K562 (cell line): ENCODE results near the gene OR1N2. TPM values are rescaled to one million over a fixed set of nuclear protein-coding genes. Genes with fewer than 3 reads are reported as not detected.

Experiments
- C11orf30 ChIP-seq: fragments of 450-650 bp; IDR thresholded peaks from 2 replicates; pipeline ENCODE4 v1.6.1; 2016; ENCODE audit warnings: low read depth, mild to moderate bottlenecking
- CTBP1 ChIP-seq: fragments of 450-650 bp; IDR thresholded peaks from 2 replicates; pipeline ENCODE4 v1.6.1; 2016; ENCODE audit warnings: borderline replicate concordance
- DPF2 ChIP-seq: fragments of 450-650 bp; IDR thresholded peaks from 2 replicates; pipeline ENCODE4 v1.6.1; 2016
- EP300 ChIP-seq: IDR thresholded peaks from 2 replicates; pipeline ENCODE4 v1.6.1; 2012; ENCODE audit warnings: low read length, improper control_type of control experiment
- EP400 ChIP-seq: fragments of 450-650 bp; IDR thresholded peaks from 2 replicates; pipeline ENCODE4 v1.6.1; 2017; ENCODE audit warnings: antibody characterized with exemption, mild to moderate bottlenecking, moderate library complexity
- HOXB6 ChIP-seq: fragments of 250-450 bp; sonication (Bioruptor Pico); IDR thresholded peaks from 2 replicates; pipeline ENCODE4 v1.5.1; 2022; ENCODE audit warnings: mild to moderate bottlenecking, borderline replicate concordance
- MBD2 ChIP-seq: sonication (generic); IDR thresholded peaks from 2 replicates; pipeline ENCODE4 v1.6.1; 2016; ENCODE audit warnings: low read depth, borderline replicate concordance
- MXI1 ChIP-seq: IDR thresholded peaks from 2 replicates; pipeline ENCODE4 v1.6.1; 2011; ENCODE audit warnings: low read depth, mild to moderate bottlenecking, improper control_type of control experiment, low read length
- POLR2AphosphoS2 ChIP-seq: IDR thresholded peaks from 2 replicates; pipeline ENCODE4 v1.6.1; 2012; ENCODE audit warnings: low read length, improper control_type of control experiment
- TOE1 ChIP-seq, 2 experiments: fragments of 450-650 bp in 1 of 2; sonication (generic) in 1 of 2; formaldehyde crosslinking in 1 of 2; IDR thresholded peaks; 2 replicates each; pipeline versions ENCODE4 v1.7.1 to v1.8.0; 2016 to 2022; ENCODE audit warnings: borderline replicate concordance in 2 of 2, mild to moderate bottlenecking in 2 of 2, antibody characterized with exemption in 1 of 2, inconsistent platforms in 1 of 2, low read depth in 1 of 2, missing genetic modification reagents in 1 of 2, moderate library complexity in 1 of 2
- polyA plus RNA-seq, 8 experiments: library from polyadenylated mRNA; depleted of rRNA in 4 of 8; stranded (reverse) in 5 of 8; unstranded in 3 of 8; fragments of >200 nt; fragmentation: Nextera tagmentation in 2 of 8; fragmentation: Illumina TruSeq in 1 of 8; extraction: Ambion mirVana in 2 of 8; extraction: Trizol in 1 of 8; gene quantifications; 2 replicates each; pipeline versions ENCODE4 v1.2.1 to v1.2.3, GENCODE V29; 2011 to 2014; ENCODE audit warnings: inconsistent platforms in 1 of 8, missing spikeins in 1 of 8
- total RNA-seq, 7 experiments: library from RNA; depleted of rRNA in 6 of 7; stranded (reverse); fragments of >200 nt in 6 of 7; fragmentation: Illumina TruSeq in 2 of 7; extraction: Trizol in 2 of 7; gene quantifications; 2 replicates each; pipeline versions ENCODE4 v1.2.1 to v1.2.3, GENCODE V29; 2011 to 2021; ENCODE audit warnings: low replicate concordance in 1 of 7
- TF ChIP-seq, protein P1 (sequence below): sonication (generic); formaldehyde crosslinking; IDR thresholded peaks from 2 replicates; pipeline ENCODE4 v1.8.0; 2023; ENCODE audit warnings: mild to moderate bottlenecking, missing genetic modification reagents
- TF ChIP-seq, protein P2 (sequence below): fragments of 450-650 bp; IDR thresholded peaks from 2 replicates; pipeline ENCODE4 v1.6.1; 2016; ENCODE audit warnings: mild to moderate bottlenecking, moderate library complexity
- TF ChIP-seq, protein P3 (sequence below): sonication (generic); formaldehyde crosslinking; IDR thresholded peaks from 2 replicates; pipeline ENCODE4 v1.8.0; 2022; ENCODE audit warnings: mild to moderate bottlenecking, missing genetic modification reagents

The OR1N2 gene
- total and polyA plus RNA-seq, 9 of the 15 experiments (the other 6 are each of a cell fraction or from before 2014, with no cell fraction given) = not detected

DNA sequence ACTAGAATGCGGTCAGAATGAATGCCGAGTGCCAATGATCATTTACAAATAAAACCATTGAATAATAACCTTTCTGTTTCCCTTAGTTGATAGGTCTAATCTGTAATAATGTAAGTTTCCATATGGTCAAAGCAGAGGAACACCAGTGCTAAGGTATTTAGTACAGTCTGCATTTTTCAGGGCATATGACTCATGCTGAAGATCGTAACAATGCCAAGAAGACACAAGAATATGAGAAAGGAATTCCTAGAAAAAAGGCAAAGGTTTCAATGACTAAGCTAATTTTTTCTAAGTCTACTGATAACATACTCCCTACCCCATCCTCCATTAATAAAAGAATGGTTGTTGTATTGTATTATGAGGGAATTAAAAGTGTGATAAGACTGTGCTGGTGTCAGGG lies 27.4 kb downstream of the OR1N2 start (continued):
- TF ChIP-seq, protein P1, sequence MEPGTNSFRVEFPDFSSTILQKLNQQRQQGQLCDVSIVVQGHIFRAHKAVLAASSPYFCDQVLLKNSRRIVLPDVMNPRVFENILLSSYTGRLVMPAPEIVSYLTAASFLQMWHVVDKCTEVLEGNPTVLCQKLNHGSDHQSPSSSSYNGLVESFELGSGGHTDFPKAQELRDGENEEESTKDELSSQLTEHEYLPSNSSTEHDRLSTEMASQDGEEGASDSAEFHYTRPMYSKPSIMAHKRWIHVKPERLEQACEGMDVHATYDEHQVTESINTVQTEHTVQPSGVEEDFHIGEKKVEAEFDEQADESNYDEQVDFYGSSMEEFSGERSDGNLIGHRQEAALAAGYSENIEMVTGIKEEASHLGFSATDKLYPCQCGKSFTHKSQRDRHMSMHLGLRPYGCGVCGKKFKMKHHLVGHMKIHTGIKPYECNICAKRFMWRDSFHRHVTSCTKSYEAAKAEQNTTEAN (CRISPR knock-in tag) = no peak
- TF ChIP-seq MBD2 = no peak
- peak; percentile 18; the same call in 1 of the 2 replicates for TF ChIP-seq EP400
- no peak for TF ChIP-seq POLR2AphosphoS2
- peak; percentile 58; the same call in 1 of the 2 replicates for TF ChIP-seq EP300
- 0 out of 2 replicates have a peak, but pooled peaks have one; percentile 14 for TF ChIP-seq TOE1 (IDR thresholded peaks at IDR 0.05; ENCODE audit: borderline replicate concordance)
- TF ChIP-seq TOE1 (CRISPR knock-in tag; IDR thresholded peaks at IDR 0.05; ENCODE audit: borderline replicate concordance, low read depth) = no peak
- TF ChIP-seq MXI1 = no peak
- TF ChIP-seq HOXB6 (CRISPR knock-in tag) = no peak
- 0 out of 2 replicates have a peak, but pooled peaks have one; percentile 36 for TF ChIP-seq CTBP1
- TF ChIP-seq, protein P2, sequence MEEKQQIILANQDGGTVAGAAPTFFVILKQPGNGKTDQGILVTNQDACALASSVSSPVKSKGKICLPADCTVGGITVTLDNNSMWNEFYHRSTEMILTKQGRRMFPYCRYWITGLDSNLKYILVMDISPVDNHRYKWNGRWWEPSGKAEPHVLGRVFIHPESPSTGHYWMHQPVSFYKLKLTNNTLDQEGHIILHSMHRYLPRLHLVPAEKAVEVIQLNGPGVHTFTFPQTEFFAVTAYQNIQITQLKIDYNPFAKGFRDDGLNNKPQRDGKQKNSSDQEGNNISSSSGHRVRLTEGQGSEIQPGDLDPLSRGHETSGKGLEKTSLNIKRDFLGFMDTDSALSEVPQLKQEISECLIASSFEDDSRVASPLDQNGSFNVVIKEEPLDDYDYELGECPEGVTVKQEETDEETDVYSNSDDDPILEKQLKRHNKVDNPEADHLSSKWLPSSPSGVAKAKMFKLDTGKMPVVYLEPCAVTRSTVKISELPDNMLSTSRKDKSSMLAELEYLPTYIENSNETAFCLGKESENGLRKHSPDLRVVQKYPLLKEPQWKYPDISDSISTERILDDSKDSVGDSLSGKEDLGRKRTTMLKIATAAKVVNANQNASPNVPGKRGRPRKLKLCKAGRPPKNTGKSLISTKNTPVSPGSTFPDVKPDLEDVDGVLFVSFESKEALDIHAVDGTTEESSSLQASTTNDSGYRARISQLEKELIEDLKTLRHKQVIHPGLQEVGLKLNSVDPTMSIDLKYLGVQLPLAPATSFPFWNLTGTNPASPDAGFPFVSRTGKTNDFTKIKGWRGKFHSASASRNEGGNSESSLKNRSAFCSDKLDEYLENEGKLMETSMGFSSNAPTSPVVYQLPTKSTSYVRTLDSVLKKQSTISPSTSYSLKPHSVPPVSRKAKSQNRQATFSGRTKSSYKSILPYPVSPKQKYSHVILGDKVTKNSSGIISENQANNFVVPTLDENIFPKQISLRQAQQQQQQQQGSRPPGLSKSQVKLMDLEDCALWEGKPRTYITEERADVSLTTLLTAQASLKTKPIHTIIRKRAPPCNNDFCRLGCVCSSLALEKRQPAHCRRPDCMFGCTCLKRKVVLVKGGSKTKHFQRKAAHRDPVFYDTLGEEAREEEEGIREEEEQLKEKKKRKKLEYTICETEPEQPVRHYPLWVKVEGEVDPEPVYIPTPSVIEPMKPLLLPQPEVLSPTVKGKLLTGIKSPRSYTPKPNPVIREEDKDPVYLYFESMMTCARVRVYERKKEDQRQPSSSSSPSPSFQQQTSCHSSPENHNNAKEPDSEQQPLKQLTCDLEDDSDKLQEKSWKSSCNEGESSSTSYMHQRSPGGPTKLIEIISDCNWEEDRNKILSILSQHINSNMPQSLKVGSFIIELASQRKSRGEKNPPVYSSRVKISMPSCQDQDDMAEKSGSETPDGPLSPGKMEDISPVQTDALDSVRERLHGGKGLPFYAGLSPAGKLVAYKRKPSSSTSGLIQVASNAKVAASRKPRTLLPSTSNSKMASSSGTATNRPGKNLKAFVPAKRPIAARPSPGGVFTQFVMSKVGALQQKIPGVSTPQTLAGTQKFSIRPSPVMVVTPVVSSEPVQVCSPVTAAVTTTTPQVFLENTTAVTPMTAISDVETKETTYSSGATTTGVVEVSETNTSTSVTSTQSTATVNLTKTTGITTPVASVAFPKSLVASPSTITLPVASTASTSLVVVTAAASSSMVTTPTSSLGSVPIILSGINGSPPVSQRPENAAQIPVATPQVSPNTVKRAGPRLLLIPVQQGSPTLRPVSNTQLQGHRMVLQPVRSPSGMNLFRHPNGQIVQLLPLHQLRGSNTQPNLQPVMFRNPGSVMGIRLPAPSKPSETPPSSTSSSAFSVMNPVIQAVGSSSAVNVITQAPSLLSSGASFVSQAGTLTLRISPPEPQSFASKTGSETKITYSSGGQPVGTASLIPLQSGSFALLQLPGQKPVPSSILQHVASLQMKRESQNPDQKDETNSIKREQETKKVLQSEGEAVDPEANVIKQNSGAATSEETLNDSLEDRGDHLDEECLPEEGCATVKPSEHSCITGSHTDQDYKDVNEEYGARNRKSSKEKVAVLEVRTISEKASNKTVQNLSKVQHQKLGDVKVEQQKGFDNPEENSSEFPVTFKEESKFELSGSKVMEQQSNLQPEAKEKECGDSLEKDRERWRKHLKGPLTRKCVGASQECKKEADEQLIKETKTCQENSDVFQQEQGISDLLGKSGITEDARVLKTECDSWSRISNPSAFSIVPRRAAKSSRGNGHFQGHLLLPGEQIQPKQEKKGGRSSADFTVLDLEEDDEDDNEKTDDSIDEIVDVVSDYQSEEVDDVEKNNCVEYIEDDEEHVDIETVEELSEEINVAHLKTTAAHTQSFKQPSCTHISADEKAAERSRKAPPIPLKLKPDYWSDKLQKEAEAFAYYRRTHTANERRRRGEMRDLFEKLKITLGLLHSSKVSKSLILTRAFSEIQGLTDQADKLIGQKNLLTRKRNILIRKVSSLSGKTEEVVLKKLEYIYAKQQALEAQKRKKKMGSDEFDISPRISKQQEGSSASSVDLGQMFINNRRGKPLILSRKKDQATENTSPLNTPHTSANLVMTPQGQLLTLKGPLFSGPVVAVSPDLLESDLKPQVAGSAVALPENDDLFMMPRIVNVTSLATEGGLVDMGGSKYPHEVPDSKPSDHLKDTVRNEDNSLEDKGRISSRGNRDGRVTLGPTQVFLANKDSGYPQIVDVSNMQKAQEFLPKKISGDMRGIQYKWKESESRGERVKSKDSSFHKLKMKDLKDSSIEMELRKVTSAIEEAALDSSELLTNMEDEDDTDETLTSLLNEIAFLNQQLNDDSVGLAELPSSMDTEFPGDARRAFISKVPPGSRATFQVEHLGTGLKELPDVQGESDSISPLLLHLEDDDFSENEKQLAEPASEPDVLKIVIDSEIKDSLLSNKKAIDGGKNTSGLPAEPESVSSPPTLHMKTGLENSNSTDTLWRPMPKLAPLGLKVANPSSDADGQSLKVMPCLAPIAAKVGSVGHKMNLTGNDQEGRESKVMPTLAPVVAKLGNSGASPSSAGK = 0 out of 2 replicates have a peak, but pooled peaks have one; percentile 37
- peak; percentile 83 for TF ChIP-seq DPF2
- TF ChIP-seq C11orf30 = peak; percentile 92
- TF ChIP-seq, protein P3, sequence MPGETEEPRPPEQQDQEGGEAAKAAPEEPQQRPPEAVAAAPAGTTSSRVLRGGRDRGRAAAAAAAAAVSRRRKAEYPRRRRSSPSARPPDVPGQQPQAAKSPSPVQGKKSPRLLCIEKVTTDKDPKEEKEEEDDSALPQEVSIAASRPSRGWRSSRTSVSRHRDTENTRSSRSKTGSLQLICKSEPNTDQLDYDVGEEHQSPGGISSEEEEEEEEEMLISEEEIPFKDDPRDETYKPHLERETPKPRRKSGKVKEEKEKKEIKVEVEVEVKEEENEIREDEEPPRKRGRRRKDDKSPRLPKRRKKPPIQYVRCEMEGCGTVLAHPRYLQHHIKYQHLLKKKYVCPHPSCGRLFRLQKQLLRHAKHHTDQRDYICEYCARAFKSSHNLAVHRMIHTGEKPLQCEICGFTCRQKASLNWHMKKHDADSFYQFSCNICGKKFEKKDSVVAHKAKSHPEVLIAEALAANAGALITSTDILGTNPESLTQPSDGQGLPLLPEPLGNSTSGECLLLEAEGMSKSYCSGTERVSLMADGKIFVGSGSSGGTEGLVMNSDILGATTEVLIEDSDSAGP = no peak
